ENCODE results near the gene WFDC6.
A peak's percentile ranks its signal among the peaks of the same experiment; 100 is the strongest.
"Not testable (repeated sequence)": the region's sequence is repeated elsewhere in the genome, so short reads cannot be mapped to it uniquely, and the experiment has no call there.

WFDC6 gene

DNA sequence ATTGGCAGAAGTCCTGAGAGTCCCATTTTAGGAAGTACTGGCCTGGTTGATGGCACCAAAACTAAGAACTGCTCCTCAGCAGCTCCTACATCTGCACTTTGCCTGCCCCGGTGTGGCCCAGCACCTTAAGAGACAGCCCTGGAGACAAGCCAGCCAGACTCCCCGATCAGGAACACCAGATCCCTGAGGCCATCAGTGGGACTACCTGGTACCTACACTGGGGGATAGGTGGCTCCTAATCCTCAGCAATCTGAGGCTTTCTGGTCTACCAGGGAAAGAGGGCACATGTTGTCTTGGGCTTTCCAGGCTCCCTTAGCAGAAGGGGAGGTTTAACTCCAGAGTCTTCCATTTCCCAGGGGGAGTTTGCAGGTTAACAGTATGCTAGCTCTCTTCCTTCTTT, at the start of gene WFDC6:
WFDC6 (minus strand) TSS at position 101 of the 400 bp plus-strand sequence; CDS start at position 26, 75 bp downstream.
- DNase-seq: no peak

DNA sequence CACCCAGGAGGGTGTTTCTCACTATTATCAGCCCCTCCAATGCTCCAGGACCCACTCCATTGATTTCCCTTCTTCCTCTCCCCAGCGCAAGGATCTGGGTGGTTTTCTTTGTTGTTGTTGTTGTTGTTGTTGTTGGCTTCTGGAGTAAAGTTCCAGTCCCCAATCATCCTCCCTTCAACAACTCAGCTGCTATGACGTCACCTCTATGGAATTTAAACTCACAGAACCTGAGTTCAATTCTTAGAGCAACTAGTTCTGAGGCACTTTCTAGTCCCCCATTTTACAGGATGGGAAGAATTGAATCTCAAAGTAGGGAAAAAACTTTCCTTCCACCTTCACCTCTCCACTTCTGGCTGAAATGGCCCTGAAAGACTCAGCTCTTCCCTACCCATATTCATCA, 49.5 kb upstream of the WFDC6 start:
- DNase-seq: no peak

DNA sequence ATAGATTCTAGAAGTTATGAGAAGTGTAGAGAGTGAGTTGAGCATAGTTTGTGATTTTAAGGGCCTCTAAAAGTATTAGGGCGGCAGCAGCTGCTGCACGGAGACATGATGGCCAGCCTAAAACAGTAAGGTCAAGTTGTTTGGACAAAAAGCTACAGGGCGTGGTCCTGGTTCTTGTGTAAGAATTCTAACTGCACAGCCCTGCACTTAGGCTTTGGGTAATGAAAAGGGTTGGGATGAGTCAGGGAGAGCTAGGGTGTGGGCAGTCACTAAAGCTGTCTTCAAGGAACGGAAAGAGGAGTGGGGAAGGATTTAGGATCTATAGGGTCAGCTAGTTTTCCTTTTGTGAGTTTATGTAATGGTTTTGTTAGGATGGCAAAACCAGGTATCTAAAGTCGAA, 46.7 kb upstream of the WFDC6 start:
- not testable (repeated sequence) for DNase-seq

DNA sequence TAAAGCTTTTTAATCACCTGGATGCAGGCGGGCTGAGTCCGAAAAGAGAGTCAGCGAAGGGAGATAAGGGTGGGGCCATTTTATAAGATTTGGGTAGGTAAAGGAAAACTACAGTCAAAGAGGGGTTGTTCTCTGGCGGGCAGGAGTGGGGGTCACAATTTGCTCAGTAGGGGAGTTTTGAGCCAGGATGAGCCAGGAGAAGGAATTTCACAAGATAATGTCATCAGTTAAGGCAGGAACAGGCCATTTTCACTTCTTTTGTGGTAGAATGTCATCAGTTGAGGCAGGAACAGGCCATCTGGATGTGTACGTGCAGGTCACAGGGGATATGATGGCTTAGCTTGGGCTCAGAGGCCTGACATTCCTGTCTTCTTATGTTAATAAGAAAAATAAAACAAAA, 45.0 kb upstream of the WFDC6 start:
- not testable (repeated sequence) for DNase-seq

DNA sequence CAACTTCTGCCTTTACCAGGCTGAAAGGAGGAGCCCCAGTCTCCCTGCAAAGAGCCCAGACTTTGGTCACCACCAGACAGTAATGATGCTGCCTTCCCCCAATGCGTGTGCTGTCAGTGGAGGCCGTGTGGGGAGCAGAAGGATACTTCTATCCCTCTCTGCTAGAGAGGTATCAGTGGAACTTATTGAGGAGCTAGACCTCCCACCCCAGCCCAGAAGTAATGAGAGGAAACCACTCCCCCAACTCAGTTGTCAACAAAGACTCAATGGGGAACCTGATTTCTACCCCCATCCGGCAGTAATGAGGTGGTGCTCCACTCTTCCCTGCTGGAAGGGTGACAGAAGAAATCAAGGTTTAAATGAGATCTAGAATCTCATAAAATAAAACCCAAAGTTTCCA, 44.2 kb upstream of the WFDC6 start:
- DNase-seq: no peak

DNA sequence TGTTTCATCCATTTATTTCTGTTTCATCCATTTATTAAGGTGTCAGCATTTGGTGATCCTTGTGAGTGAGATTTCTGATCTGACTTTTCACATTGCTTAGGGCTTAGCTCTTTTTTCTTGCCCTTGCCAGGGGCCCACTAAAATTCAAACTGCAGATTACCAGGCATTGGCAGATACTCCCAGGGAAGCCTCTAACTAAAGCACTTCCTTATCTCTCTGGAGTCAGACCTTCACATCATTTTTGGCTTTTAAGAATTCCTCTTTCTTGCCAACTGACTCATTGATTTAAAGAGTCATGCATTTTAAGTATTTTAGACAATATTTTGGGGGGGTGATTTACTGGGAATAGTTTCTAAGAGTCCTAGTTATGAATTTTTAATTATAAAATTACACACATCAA, 42.4 kb upstream of the WFDC6 start:
- no peak for DNase-seq

DNA sequence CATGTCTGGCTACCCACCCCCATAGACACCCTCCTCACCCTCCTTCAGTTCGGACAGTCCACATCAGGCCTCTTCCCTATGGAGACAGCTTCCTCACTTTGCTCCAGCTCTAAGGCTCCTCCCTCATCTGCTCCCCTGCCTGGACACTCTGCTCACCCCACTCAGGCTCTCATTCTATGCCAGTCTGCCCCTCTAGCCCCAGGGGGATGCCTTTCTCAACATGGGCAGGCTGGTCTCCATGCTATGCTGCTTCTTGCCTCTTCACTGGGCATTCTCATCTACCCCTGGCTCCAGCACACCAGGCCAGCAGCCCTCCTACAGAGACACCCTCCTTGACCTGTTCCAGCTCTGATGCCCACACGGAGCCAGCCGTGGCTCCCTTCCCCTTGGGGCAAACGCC, 39.9 kb upstream of the WFDC6 start, which contains the start of gene WFDC8:
WFDC8 (minus strand) TSS at position 101 of the 400 bp plus-strand sequence; CDS start at position 64, 37 bp downstream.
- DNase-seq: no peak

DNA sequence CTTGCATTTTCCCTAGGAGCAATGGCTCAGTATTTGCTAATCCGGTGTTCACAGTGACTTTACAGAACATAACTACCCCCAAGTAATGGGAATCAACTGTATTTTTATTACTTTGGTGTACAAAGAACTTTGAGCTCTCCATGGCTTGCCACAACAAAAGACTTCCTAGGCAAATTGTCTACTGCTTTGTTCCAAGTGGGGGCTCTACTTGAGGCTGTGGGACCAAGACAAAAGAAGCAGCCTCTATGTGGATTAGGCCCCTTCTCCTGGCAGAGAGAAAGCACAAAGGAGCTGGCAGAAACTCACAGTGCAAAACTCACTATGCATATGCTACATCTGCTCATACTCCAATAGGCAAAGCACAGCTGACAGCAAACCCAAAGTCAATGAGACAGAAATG, 38.9 kb upstream of the WFDC6 start:
- DNase-seq: no peak

DNA sequence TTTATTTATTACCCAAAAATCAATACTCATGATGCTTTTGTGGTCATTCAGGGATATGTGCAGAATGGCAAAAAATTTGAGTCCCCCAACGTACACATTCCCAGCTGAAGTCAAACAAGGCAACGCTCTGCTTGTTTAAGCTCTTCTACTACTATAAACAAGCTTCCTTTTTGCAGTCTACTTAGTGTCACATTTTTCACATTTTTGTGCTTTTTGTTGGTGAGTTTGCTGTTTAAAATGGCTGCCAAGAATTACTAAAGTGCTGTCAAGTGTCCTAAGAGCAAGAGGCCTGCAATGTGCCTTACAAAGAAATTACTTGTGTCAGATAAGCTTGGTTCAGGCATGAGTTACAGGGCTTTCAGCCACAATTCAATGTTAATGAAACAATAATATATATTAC, 37.7 kb upstream of the WFDC6 start:
- no peak for DNase-seq

DNA sequence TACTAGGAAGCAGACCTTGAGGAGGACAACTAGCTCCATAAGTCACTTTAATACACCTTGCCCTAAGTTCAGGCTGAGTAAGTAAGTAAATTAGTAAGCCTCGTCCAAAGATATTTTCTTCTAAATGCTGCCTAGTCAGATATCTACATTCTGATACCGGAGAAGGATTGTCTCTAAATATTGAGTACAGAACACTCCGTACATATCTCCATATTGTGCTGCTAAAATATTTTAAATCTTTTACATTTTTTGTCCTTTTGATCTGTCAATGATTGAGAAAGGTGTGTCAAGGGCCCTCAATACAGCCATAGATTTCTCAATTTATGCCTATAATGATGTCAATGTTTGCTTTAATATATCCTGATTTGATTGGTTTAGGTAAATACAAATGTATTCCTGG, 36.6 kb upstream of the WFDC6 start:
- DNase-seq: no peak

DNA sequence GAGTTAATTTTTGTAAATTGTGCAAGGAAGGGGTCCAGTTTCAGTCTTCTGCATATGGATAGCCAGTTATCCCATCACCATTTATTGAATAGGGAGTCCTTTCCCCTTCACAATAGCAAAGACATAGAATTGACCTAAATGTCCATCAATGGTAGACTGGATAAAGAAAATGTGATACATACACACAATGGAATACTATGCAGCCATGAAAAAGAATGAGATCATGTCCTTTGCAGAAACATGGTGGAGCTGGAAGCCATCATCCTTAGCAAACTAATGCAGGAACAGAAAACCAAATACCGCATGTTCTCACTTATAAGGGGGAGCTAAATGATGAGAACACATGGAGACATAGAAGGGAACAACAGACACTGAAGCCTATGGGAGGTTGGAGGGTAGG, 30.4 kb upstream of the WFDC6 start:
- not testable (repeated sequence) for DNase-seq

DNA sequence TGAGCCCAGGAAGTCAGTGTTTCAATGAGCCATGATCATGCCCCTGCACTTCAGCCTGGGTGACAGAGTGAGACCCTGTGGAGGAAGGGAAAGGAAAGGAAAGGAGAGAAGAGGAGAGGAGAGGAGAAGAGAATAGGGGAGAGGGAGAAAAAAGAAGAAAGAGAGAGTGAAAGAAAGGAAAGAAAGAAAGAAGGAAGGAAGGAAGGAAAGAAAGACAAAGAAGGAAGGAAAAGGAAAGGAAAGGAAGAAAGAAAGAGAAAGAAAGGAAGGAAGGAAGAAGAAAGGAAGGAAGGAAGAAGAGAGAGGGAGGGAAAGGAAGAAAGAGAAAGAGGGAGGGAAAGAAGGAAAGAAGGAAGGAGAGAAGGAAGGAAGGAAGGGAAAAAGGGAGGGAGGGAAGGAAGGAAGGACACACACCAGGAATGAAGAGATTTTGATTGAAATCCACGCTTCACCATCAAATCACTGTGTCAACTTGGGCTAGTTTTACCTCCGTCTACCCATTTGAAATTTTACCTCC, 25.5 kb upstream of the WFDC6 start:
- no peak for DNase-seq

DNA sequence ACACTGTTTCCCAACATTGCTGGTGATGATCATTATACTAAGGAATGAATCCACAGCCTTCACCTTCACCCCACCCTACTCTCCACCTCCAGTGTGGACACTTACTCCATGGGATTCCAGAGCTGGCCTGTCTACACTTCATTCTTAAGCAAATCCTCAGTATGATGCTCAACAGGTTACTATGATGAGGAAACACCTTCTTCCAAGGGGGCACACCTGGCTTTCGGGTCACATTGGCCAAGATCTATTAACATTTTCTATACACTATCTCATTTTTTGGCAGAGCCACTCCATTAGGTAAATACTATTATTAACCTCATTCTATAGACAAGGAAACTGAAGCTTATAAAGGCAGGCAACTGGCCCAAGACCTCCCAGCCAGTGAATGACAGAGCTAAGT, 15.9 kb upstream of the WFDC6 start:
- DNase-seq: no peak

DNA sequence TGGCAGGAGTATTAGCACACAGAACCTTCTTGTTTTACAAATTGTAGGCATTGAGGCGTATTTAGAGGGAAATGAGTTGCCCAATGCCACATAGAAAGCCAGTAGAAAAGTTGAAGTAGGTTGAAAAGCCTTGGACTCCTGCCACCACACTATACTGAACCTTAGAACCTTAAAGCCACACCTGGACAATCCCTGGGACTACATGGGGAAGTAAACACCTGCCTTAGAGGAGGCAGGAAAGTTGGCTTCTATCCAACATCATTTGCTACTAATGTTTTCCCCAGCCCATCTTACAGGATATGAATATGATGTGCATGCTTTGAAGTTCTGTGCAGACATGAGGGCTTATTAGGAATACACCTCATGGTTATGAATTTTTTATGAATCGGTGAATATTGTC, 13.2 kb upstream of the WFDC6 start:
- DNase-seq: no peak

DNA sequence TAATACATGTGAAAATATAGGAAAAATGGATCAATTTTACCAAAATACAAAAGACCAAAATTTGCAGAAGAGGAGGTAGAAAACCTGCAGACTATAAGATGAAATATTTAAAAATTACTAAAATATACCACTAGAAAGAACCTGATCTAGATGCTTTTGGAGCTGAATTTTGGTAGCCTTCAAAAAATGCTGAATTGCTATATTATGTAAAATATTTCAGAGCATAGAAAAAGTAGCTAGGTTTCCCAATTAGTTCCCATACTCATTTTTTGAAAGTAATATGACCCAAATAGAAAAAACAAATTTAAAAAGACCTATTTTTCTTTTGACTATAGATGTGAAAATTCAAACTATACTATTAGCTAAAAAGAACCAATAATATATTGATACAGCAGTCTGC, 11.5 kb upstream of the WFDC6 start:
- no peak for DNase-seq

DNA sequence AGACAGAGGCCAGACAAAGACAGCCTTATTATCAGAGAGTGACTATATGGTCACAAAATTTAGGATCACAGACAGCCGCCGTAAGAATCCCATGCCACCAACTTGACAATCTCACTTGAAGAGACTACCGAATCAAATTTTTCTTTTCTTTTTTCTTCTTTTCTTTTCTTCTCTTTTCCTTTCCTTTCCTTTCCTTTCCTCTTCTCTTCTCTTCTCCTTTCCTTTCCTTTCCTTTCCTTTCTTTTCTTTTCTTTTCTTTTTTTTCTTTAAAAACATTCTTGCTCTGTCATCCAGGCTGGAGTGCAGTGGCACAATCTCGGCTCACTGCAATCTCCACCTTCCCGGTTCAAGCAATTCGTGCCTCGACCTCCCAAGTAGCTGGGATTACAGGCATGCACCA, 9.1 kb upstream of the WFDC6 start:
- DNase-seq: no peak

DNA sequence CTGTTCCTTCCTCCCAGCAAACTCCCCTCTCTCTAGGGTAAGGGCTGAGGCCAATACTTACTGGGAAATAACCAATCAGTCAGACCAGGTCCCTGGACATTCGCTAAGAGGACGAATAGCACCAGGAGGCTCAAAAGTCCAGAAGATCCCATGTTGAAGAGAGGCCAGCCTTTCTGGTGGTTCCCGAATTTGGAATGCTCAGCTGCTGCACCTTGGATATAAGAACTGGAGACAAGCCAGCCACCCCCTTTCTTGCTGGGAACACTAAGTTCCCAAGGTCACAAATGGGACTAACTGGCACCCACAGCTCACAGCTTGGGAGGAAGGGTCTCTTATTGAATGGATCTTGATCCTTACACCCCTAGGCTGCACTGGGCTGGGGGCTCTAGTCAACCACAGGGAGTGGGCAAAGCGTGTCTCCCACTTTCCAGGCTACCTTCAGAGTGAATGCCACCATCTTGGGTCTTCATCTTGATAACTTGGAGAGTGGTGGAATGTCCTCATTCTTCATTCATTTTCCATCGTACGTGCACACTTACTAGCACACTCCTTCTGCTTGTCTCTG, 8.0 kb upstream of the WFDC6 start, which contains the start of gene EPPIN:
EPPIN (minus strand) TSS at position 196 of the 565 bp plus-strand sequence; CDS start at position 152, 44 bp downstream.
- DNase-seq: no peak

DNA sequence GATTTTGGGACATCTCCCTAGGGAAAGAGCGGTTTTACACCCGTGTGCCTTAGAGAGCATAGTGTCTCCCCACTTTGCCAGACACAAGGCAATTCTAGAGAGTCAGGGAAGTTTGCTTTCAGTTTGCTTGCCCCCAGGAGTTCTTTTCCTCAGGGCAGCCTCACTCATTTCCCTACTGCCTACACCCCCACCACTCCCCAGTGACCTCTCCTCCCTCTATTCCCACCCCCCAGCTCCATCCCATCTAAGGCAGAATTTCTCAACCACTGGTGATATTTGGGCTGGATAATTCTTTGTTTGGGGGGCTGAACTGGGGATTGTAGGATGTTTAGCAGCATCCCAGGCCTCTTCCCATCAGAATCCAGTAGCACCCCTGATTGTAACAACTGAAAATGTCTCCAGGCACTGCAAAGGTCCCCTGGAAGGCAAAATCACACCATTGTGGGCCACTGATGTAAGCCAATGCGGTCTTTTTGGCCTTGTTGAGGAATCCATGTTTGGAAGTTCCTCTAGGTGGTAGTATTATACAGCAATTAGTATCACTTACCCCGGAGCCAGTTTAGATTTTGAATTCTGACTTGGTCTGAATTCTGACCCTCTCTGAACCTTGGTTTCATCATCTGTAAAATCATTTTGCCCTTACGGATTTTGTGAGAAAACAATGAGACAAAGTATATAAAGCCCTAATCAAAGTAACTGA, 6.6 kb upstream of the WFDC6 start:
- peak; percentile 45 for DNase-seq

DNA sequence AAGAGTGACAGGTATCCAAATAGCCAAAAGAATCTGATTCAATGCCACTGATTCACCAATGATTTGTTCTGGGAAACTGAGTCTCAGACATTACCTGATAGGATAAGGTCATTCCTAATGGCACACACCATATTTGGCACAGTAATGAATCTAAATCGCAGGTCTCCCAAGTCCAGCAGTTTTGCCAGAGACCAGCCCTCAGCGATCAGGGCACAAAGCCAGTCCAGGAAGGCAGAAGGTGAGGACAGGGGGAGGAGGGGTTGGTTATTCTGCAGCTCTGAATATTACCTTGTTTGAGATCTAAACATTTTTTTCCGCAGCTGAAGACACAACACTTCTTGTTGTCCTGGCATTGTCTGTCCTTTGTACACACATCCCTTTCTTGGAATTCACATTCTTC, 6.1 kb upstream of the WFDC6 start:
- DNase-seq: no peak

DNA sequence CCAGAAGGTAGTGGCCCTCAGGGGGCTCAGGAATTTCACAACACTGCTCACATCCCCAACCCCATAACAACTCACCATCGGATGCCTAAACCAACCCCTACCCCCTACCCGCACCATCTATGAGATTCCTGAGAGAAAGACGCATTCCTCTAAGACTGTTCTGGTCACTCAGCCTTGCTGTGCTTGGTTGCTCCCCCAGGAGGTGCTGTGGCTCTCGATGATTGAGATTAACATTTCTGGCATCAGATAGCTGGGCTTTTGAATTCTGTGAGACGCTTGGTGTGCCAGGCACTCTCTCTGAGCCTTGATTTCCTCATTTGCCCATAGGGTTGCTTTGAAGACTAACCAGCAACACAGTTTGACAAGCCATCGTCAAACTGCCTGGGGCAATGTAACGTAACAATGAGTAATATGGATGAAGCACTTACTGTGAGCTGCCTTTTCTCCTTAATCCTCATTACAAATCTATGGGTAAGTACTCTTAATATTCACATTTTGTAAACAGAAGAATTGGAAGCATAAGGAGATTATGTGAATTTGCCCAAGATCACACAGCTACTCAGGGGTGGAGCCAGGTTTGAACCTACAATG, 978 bp downstream of the WFDC6 start:
- DNase-seq: no peak

DNA sequence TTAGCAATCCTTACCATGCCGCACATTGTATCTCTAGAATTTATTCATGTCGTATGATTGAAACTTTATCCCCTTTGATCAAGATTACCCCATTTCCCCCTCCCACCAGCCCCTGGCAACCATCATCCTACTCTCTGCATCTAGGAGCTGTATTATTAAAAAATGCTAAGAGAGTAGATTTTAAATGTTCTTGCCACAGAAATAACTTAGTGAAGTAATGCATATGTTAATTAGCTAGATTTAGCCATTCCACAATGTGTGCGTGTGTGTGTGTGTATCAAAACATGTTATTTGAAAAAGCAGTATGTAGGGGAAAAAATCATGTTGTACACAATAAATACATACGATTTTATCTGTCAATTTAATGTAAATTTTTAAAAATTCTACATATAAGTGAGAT, 12.0 kb downstream of the WFDC6 start:
- DNase-seq: no peak

DNA sequence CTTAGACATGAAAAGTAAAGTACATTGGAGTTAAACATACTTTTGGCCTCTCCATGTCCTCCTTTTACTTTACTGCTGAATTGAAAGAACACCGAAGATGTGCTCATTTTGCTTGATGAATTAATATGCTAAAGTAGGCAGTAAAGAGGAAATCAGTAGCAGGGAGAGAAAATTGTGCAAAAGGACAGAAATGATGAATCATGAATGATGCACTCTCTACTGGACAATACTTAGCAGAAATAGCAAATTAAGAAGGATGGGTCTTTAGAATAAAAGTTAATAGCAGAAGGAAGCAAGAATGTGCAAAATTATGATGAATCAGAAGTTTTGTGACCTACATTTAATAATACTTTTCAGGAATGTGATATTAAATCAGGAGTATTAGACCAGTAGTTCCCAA, 15.5 kb downstream of the WFDC6 start:
- DNase-seq: no peak

DNA sequence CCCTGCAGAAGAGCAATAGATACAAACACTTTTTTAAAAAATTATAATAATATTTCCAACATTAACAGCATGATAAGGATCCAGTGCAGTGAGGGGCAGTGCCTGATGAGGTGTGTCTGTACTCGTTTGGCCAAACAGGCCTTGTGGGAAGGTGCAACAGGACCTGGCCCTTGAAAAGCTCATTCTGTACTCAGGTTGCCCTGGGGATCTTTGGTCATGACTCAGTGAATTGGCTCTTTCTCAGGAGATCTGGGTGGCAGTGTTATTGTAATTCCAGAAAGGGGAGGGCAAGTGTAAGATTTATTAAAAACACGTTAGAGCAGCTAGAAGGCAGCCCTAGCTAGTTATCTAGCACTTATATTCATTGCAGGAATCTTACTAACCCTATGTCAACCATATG, 21.0 kb downstream of the WFDC6 start:
- DNase-seq: no peak
